Endothelial cell of umbilical vein (primary cell): Measurements from ENCODE around the gene IRF2BPL. TPM values are rescaled to one million over a fixed set of nuclear protein-coding genes. Genes with fewer than 3 reads are reported as not detected.

Experiments
- BruUV-seq: library from RNA; stranded (reverse); fragments of 400-500 nt; replicated peaks from 2 replicates; lab custom pipeline; 2021; lab: Mats Ljungman, UMichigan
- CTCF ChIA-PET: fragments of 300-600, 350-600 bp; sonication (Branson Sonifier 250); formaldehyde crosslinking; loops from one replicate; lab custom pipeline; 2021; ENCODE audit warnings: antibody characterized with exemption, inconsistent platforms; lab: Charles Lee
- POLR2A ChIA-PET: fragments of 300-600, 350-600 bp; sonication (Branson Sonifier 250); formaldehyde crosslinking; loops from one replicate; lab custom pipeline; 2021; ENCODE audit warnings: antibody characterized with exemption, inconsistent platforms; lab: Charles Lee
- DNase-seq: peaks from one replicate; pipeline ENCODE4 v3.0.0-alpha.2; 2011; ENCODE audit warnings: low read depth, low spot score
- FAIRE-seq: peaks from 2 replicates; lab custom pipeline; 2011; peaks lifted over from hg19 to GRCh38; lab: Jason Lieb, UNC
- H2AFZ ChIP-seq: 2 replicates; pipeline ENCODE4 v1.6.0; 2012; ENCODE audit warnings: low read depth, low read length, control low read depth, inconsistent platforms
- H3K27ac ChIP-seq: 2 replicates; pipeline ENCODE4 v1.5.1; 2011; ENCODE audit warnings: low read depth, mild to moderate bottlenecking, control low read depth, low read length, moderate library complexity; ENCODE audit not compliant: insufficient read depth
- H3K27me3 ChIP-seq, 2 experiments: 2 replicates each; pipeline versions ENCODE4 v1.6.0 to v1.6.1; 2011; ENCODE audit warnings: low read length in 2 of 2, mixed read lengths in 1 of 2; ENCODE audit not compliant: control insufficient read depth in 2 of 2, insufficient read depth in 2 of 2
- H3K36me3 ChIP-seq, 2 experiments: 2 replicates in 1 of 2; 3 replicates in 1 of 2; pipeline ENCODE4 v1.5.1; 2011; ENCODE audit warnings: low read length in 2 of 2, mild to moderate bottlenecking in 1 of 2, moderate library complexity in 1 of 2; ENCODE audit not compliant: control insufficient read depth in 2 of 2, insufficient read depth in 2 of 2; ENCODE audit errors: extremely low read depth in 1 of 2
- H3K4me1 ChIP-seq: 3 replicates; pipeline ENCODE4 v1.5.1; 2011; ENCODE audit warnings: mild to moderate bottlenecking, low read length; ENCODE audit not compliant: control insufficient read depth, insufficient read depth; ENCODE audit errors: extremely low read depth
- H3K4me2 ChIP-seq: 2 replicates; pipeline ENCODE4 v1.6.1; 2011; ENCODE audit warnings: low read length, control low read depth, mixed read lengths; ENCODE audit not compliant: insufficient read depth
- H3K4me3 ChIP-seq, 3 experiments: fragments of 200-600 bp in 1 of 3; sonication (generic), shearing (Covaris generic) in 1 of 3; replicated peaks in 1 of 3; 2 replicates each; pipeline ENCODE4 v1.5.1; 2011 to 2016; ENCODE audit warnings: control low read depth in 3 of 3, low read length in 3 of 3, mild to moderate bottlenecking in 2 of 3, inconsistent platforms in 1 of 3, low read depth in 1 of 3, moderate library complexity in 1 of 3; ENCODE audit not compliant: insufficient read depth in 1 of 3
- H3K79me2 ChIP-seq: 2 replicates; pipeline ENCODE4 v1.6.0; 2012; ENCODE audit warnings: low read length, inconsistent platforms; ENCODE audit not compliant: control insufficient read depth, insufficient read depth
- H3K9ac ChIP-seq: replicated peaks from 2 replicates; pipeline ENCODE3; 2011; ENCODE audit warnings: low read length, control low read depth; ENCODE audit not compliant: insufficient read depth; ENCODE audit errors: extremely low read depth
- H3K9me1 ChIP-seq: replicated peaks from 3 replicates; pipeline ENCODE4 v1.6.0; 2011; ENCODE audit warnings: mild to moderate bottlenecking, low read length; ENCODE audit not compliant: control insufficient read depth, insufficient read depth; ENCODE audit errors: extremely low read depth
- H3K9me3 ChIP-seq: replicated peaks from 2 replicates; pipeline ENCODE4 v1.5.1; 2012; ENCODE audit warnings: low read length, inconsistent platforms; ENCODE audit not compliant: control insufficient read depth, insufficient read depth
- H4K20me1 ChIP-seq: replicated peaks from 2 replicates; pipeline ENCODE3; 2011; ENCODE audit warnings: mild to moderate bottlenecking, low read length; ENCODE audit not compliant: control insufficient read depth, insufficient read depth; ENCODE audit errors: extremely low read depth
- CTCF ChIP-seq, 2 donors: IDR thresholded peaks; 1 replicate in 1 of 2; 2 replicates in 1 of 2; pipeline ENCODE4 v1.5.1; 2011; ENCODE audit warnings: low read length in 2 of 2, mild to moderate bottlenecking in 2 of 2, moderate library complexity in 2 of 2, control low read depth in 1 of 2, inconsistent platforms in 1 of 2, low read depth in 1 of 2; ENCODE audit not compliant: insufficient read depth in 1 of 2; ENCODE audit errors: extremely low read depth in 1 of 2
- EZH2 ChIP-seq: IDR thresholded peaks from 2 replicates; pipeline ENCODE4 v1.6.1; 2012; ENCODE audit warnings: borderline replicate concordance, low read depth, mild to moderate bottlenecking, moderate library complexity, low read length, inconsistent platforms; ENCODE audit not compliant: severe bottlenecking
- FOS ChIP-seq: IDR thresholded peaks from 2 replicates; pipeline ENCODE4 v1.6.1; 2011; ENCODE audit warnings: mild to moderate bottlenecking, low read length, moderate library complexity, borderline replicate concordance; ENCODE audit not compliant: insufficient read depth
- GATA2 ChIP-seq: IDR thresholded peaks from 2 replicates; pipeline ENCODE4 v1.7.0; 2011; ENCODE audit warnings: low read depth, mild to moderate bottlenecking, moderate library complexity, mixed read lengths, low read length; ENCODE audit not compliant: insufficient read length, insufficient read depth
- JUN ChIP-seq: IDR thresholded peaks from 2 replicates; pipeline ENCODE4 v1.6.1; 2011; ENCODE audit warnings: borderline replicate concordance, low read depth; ENCODE audit not compliant: insufficient read length, insufficient read depth
- MAX ChIP-seq: IDR thresholded peaks from 2 replicates; pipeline ENCODE4 v1.6.1; 2011; ENCODE audit not compliant: insufficient read depth, insufficient read length
- MYC ChIP-seq: IDR thresholded peaks from one replicate; pipeline ENCODE4 v1.6.1; 2011; ENCODE audit warnings: mild to moderate bottlenecking, low read depth, low read length
- POLR2A ChIP-seq: IDR thresholded peaks from 2 replicates; pipeline ENCODE4 v1.6.1; 2012; ENCODE audit warnings: low read depth, mild to moderate bottlenecking, control low read depth, low read length
- POLR2AphosphoS5 ChIP-seq: IDR thresholded peaks from 2 replicates; pipeline ENCODE4 v1.6.1; 2012; ENCODE audit warnings: low read depth, mild to moderate bottlenecking, control low read depth, low read length, moderate library complexity; ENCODE audit not compliant: insufficient read depth
- dilution Hi-C: fragments of 300-500 bp; cut with MboI; formaldehyde crosslinking; loops from one replicate; pipeline ENCODE4 v1.15.0; 2019; ENCODE audit warnings: low sequenced_read_pairs; ENCODE audit not compliant: extremely low pct_ligation_motif_present
- intact Hi-C: fragments of 100-400 bp; cut with micrococcal nuclease; formaldehyde crosslinking; loops from one replicate; pipeline ENCODE4 v1.10.0; 2022
- polyA plus RNA-seq, 4 experiments: library from polyadenylated mRNA; depleted of rRNA in 3 of 4; stranded (reverse) in 3 of 4; unstranded in 1 of 4; fragments of >200 nt; gene quantifications; 2 replicates each; pipeline versions ENCODE4 v1.2.1 to v1.2.3, GENCODE V29; 2011 to 2012; ENCODE audit warnings: missing spikeins in 1 of 4
- total RNA-seq: library from RNA; stranded (reverse); gene quantifications from 2 replicates; pipeline ENCODE4 v1.2.3, GENCODE V29; 2021

Gene IRF2BPL
- total and polyA plus RNA-seq, 2 donors (not counting 3 experiments of a cell fraction or from before 2014, with no cell fraction given), result 9.3 to 23.3 TPM

GRCh38 chr14:76987956-76988520 is 40.5 kb downstream of the IRF2BPL start:
- ChIA-PET POLR2A (interaction anchor here (0.7 kb wide), 1 partner anchor 139 kb away, joined by 3 read pairs; no protein-coding TSS in a partner anchor), CTCF (interaction anchor here (0.6 to 1.4 kb wide), 6 partner anchors 10 to 118 kb away, joined by 3 to 6 read pairs (median 3); no protein-coding TSS in a partner anchor)
- Histone ChIP-seq H3K9me3 (no peaks in the 10 kb centered on the region), H3K27ac (no peak overlapping the region), H3K9me1 (no peaks in the 10 kb centered on the region), H3K36me3 (no peaks in the 10 kb centered on the region), H4K20me1 (no peaks in the 10 kb centered on the region), H3K9ac (no peak overlapping the region), H3K27me3 (no peaks in the 10 kb centered on the region), H2AFZ (no peak overlapping the region), H3K4me2 (no peak overlapping the region), H3K4me1 (peaks cover 4% of the 10 kb centered on the region), H3K79me2 (no peaks in the 10 kb centered on the region), H3K4me3 (no peak overlapping the region)
- FAIRE-seq (no peak), DNase-seq (no peak)
- dilution Hi-C loops (no loop called here), intact Hi-C loops (no loop called here)
- TF ChIP-seq EZH2, result no peak
- TF ChIP-seq FOS, result no peak
- TF ChIP-seq GATA2, result no peak
- no peak for TF ChIP-seq POLR2A
- no peak for TF ChIP-seq MAX
- TF ChIP-seq MYC, result no peak
- no peak for TF ChIP-seq CTCF (IDR thresholded peaks at IDR 0.05; ENCODE audit: extremely low read depth in 1 of 2, insufficient read depth in 1 of 2, low read depth in 1 of 2, low read length in 2 of 2)
- no peak for TF ChIP-seq POLR2AphosphoS5
- no peak for TF ChIP-seq JUN
- BruUV-seq, result no TSS peak
